Measurements from ENCODE around the gene HOXD8. TPM values are rescaled to one million over a fixed set of nuclear protein-coding genes. Genes with fewer than 3 reads are reported as not detected.

HOXD8 gene
- total RNA-seq, 1 donor: 0.45 TPM

- no peak for DNase-seq (ENCODE audit: low read depth)
- TF ChIP-seq CTCF (IDR thresholded peaks at IDR 0.05; ENCODE audit: insufficient read depth, low read length): no peak
- no peak overlapping the region for H3K4me3 ChIP-seq (ENCODE audit: low read depth, low read length)
These were observed 46.5 kb downstream of the HOXD8 start for GRCh38 chr2:176175709-176176607.

GRCh38 chr2:176177580-176178037 lies 48.1 kb downstream of the HOXD8 start:
- TF ChIP-seq CTCF (IDR thresholded peaks at IDR 0.05; ENCODE audit: insufficient read depth, low read length): no peak
- no peak overlapping the region for H3K4me3 ChIP-seq (ENCODE audit: low read depth, low read length)
- no peak for DNase-seq (ENCODE audit: low read depth)

GRCh38 chr2:176178038-176178756 lies 48.7 kb downstream of the HOXD8 start:
- TF ChIP-seq CTCF (IDR thresholded peaks at IDR 0.05; ENCODE audit: insufficient read depth, low read length): no peak
- no peak for DNase-seq (ENCODE audit: low read depth)
- H3K4me3 ChIP-seq (ENCODE audit: low read depth, low read length): no peak overlapping the region

GRCh38 chr2:176178757-176179295 lies 49.3 kb downstream of the HOXD8 start:
- no peak for DNase-seq (ENCODE audit: low read depth)
- H3K4me3 ChIP-seq (ENCODE audit: low read depth, low read length): no peak overlapping the region
- no peak for TF ChIP-seq CTCF (IDR thresholded peaks at IDR 0.05; ENCODE audit: insufficient read depth, low read length)

- no peak for TF ChIP-seq CTCF (IDR thresholded peaks at IDR 0.05; ENCODE audit: insufficient read depth, low read length)
- no peak for DNase-seq (ENCODE audit: low read depth)
- no peak overlapping the region for H3K4me3 ChIP-seq (ENCODE audit: low read depth, low read length)
These were observed 52.0 kb downstream of the HOXD8 start for GRCh38 chr2:176181551-176181950.

Small RNAs within 50 kb of the gene (small RNA-seq; reads per million reads assigned to genes)
- 89.5 reads per million, percentile 98 among the genes with 10 or more reads in this experiment for gene MIR10B

Other genes starting within 250 kb of the HOXD8 start
- 28.9 and 61.4 TPM in 2 replicates for gene LNPK, start 127.4 kb upstream of the HOXD8 start, total RNA-seq (ENCODE audit: low replicate concordance)
- gene EVX2, start 45.7 kb upstream of the HOXD8 start, total RNA-seq (ENCODE audit: low replicate concordance): not detected in 2 replicates
- gene HOXD13, start 37.0 kb upstream of the HOXD8 start, total RNA-seq (ENCODE audit: low replicate concordance): not detected in 2 replicates
- not detected in 2 replicates for gene HOXD12, start 29.9 kb upstream of the HOXD8 start, total RNA-seq (ENCODE audit: low replicate concordance)
- not detected in 2 replicates for gene HOXD11, start 22.4 kb upstream of the HOXD8 start, total RNA-seq (ENCODE audit: low replicate concordance)
- gene HOXD10, start 12.9 kb upstream of the HOXD8 start, total RNA-seq (ENCODE audit: low replicate concordance): not detected in 2 replicates
- not detected in 2 replicates for gene HOXD9, start 7.0 kb upstream of the HOXD8 start, total RNA-seq (ENCODE audit: low replicate concordance)
- gene HOXD4, start 21.8 kb downstream of the HOXD8 start, total RNA-seq (ENCODE audit: low replicate concordance): 1.1 TPM in 1 of 2 replicates, not detected in the other
- gene HOXD3, start 27.6 kb downstream of the HOXD8 start, total RNA-seq (ENCODE audit: low replicate concordance): 0.09 TPM in 1 of 2 replicates, not detected in the other
- not detected in 2 replicates for gene HOXD1, start 59.0 kb downstream of the HOXD8 start, total RNA-seq (ENCODE audit: low replicate concordance)
- 14.1 and 18.3 TPM in 2 replicates for gene MTX2, start 139.7 kb downstream of the HOXD8 start, total RNA-seq (ENCODE audit: low replicate concordance)

All from fibroblast of the aortic adventitia (primary cell).